Amniotic epithelial cell (primary cell): ENCODE measurements around the gene AGAP1.

Experiments
- DNase-seq: peaks from one replicate; pipeline ENCODE4 v3.0.0-alpha.2; 2010; ENCODE audit warnings: low read depth

Gene AGAP1

GRCh38 chr2:235999011-235999410 lies 505.2 kb downstream of the AGAP1 start:
- DNase-seq = no peak

GRCh38 chr2:236001166-236001828 lies 507.5 kb downstream of the AGAP1 start:
- DNase-seq = no peak

GRCh38 chr2:236001854-236002253 lies 508.0 kb downstream of the AGAP1 start:
- no peak for DNase-seq

GRCh38 chr2:236008006-236008405 lies 514.2 kb downstream of the AGAP1 start:
- no peak for DNase-seq

DNA sequence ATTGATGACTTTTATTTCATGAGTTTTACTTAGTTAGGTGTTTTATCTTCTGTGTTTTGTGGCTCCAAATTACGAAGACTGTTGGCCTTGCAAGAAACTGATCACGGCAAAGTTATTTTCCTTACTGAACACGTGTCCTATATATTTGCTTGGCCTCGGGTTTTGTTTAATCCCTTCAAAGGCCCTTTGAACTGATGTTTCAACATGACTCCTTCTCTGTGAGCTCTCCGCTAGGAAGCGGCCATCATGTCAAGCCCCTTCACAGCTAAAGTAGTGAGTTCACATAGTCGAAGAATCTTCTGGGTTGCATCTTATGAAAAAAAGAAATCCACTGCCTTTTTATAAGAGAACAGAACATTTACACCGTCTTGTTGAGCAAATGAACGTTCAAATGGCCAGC lies 515.0 kb downstream of the AGAP1 start:
- DNase-seq = no peak

DNA sequence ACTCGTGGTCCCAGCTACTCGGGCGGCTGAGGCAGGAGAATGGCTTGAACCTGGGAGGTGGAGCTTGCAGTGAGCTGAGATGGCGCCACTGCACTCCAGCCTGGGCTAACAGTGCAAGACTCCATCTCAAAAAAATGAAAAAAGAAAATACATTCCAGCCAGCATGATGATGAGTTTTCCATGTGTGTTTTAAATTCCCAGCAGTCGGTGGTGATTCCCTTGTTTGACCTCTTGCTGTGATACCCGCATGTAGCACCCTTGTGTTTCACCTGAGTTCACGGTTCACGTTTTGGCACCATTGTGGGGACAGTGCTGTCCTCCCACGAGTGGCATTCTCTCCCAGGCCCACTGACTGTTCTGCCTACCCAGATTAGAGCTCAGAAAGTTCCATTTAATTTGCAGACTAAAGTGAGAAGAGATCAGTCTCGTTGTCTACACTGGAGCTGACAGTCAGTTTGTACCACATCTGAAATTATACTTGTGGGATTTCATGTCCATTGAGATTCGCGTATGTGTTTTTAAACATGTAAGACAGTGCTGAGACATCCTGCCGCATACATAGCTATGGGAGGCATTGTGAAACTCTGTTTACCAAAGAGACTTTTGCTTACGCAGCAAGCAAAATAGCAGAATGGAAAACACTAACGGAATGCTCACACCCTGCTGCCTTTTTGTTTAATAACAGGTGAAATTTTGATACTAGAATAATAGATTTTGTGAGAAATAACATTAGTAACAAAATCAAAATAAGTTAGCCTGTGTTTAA lies 517.3 kb downstream of the AGAP1 start:
- DNase-seq = peak; percentile 34

DNA sequence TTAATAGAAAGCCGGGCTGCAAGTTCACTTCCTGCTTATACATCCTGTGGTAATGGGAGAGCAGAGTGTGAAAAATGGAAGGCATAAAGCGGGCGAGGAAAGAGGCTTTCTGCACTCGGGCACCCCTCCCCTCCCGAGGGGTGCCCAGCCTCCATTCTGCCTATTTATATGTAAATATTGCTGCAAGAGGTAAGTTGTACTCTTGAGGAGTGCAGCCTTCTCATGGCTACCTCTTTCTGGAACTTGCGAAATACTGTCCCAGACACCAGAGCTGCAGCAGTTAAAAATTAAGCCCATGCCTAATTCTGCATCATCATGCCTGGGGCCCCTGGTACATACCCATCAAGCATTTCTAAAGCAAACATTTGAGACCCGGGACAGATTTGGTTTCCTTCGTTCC lies 518.3 kb downstream of the AGAP1 start:
- DNase-seq = no peak

DNA sequence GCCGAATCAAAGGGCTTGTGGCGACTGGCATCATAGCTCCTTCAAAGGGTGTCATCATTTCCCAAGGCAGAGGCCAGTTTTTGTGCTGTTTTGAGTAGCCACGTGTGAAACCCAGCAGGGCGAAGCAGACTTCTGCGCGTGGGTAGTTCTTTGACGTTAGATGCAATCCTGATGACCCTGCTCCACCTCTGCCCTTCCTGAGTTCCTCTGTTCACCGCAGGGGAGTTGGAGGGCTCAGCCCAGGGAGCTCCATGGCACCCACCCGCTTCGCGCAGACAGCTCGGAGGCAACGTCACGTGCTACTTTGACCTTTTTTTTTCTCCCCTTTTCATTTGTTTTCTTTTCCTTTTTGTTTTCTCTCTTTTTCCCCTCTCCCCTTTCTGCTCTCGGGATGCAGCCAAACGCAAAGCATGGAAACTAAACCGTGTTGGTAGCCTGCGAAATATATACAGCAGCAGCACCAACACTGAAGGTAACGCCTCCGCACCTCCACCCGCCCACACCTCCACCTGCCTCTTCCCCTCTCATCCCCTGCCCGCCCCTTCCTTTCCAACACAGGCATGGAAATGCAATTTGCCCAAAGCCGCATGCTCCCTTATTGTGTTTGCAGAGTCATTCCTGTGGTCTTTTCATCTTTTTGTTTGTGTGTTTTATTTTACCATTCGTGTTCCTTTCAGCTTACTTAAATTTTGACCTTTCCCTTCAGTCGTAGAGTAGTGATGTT lies 520.7 kb downstream of the AGAP1 start:
- DNase-seq = no peak

- DNase-seq = no peak
These were observed 521.3 kb downstream of the AGAP1 start for GRCh38 chr2:236015171-236015570.

DNA sequence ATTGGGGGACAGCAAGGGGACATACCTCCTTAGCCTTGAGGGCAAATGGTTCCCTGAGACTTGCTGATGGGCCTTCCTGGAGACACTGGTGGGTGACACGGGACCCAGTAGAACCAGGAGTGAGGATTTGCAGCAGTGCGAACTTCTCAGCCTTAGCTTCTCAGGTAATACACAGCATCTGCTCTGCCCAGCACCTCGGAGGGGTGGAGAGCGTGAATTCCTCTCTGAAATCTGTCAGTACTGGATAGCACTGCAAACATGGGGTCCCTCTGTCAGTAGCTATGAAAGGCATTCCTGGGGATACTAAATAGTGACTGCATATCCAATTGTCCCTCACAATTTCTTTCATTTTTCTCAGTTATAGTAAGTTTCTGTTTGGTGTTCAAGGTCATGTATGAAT lies 522.7 kb downstream of the AGAP1 start:
- DNase-seq = no peak

- no peak for DNase-seq
These were observed 523.6 kb downstream of the AGAP1 start for GRCh38 chr2:236017446-236017845.

GRCh38 chr2:236019434-236019833 lies 525.6 kb downstream of the AGAP1 start:
- DNase-seq = no peak

GRCh38 chr2:236021499-236022057 lies 527.7 kb downstream of the AGAP1 start:
- DNase-seq = no peak

DNA sequence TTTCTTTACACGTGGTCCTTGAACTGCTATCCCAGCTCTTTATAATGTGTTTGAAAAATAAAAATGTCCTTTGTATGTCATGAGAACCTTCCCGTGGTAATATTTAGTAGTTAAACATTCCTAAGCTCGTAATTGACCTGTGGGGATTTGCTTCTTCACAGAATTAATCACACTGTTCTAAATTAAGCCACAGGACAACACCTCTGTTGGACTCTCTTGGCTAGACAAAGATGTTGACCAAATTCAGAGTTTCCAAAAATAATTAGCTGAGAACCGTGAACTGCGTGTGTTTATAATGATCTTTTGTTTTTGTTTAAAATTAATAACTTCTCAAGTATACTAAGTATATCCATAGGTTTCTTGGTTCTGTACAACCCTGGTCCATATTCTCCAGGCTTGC lies 528.3 kb downstream of the AGAP1 start:
- no peak for DNase-seq

DNA sequence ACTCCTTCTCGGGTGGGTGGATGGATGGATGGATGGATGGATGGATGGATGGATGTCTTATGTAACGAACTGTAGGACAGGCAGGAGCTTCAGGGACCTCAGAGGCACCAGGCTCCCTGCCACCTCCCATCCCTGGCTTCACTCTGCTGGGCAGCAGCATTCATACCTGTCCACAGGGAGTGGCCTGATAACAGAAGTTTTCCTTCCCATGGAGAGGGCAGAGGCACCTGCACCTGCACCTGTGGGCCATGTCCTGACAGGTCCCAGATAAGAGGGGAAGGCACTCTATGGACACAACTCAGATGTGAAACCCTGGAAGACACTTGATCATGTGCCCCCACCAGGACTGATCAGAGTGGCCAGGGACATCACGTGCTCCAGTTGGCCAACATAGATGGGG lies 532.0 kb downstream of the AGAP1 start:
- DNase-seq = no peak

DNA sequence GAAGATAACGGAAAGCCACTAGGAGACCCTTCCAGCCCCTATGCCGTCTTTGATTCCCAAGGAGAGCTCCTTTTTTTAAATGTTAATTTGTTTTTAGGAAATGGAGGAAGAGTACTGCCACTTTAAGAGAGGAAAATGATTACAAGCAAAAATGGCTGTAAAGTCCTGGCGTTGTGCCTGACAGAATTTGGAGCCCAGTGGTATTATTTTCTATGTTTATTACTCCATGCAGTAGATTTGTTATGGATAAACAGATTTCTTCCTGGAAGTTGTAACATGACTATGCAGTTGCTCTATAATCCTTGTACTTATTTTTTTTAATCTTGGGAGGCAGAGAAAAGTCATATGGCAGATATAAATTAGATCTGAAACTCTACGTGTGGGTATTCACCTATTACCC lies 533.0 kb downstream of the AGAP1 start:
- no peak for DNase-seq

DNA sequence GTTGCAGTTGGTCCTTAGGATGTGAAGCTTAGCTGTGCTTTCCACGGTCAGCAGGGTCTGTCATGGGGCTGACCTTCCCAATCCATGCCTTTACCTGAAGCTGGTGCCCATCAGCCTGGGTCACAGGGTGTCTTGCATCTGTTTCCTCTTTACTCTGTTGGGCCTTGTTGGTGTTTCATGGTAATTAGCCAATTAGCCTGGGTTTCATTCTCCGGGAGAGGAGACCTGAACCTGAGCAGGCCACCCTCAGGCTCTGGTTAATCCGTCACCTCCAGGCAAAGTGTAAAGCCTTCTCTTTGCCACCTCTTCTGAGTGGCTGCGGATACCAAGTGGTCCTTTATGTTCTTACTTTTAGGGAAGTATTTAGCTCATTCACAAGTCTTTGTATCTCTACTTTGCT lies 534.2 kb downstream of the AGAP1 start:
- DNase-seq = no peak

DNA sequence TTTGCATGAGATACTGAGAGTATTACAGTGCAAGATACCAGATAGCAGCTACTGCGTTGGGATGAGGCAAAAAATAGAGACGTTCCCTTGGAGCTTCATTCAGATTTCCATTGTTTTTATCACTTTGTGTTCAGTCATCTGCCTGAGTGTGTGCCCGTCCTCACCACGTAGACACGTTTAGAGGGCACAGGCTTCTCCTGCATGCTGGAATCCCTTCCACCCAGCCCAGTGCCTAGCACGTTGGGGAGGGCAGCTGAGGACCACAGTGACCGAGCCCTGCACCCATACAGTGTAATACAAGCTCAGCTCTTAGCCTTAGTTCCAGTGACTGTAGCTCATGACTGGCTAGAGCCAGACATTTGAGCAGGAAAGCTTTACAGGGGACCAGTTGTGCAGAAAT lies 539.6 kb downstream of the AGAP1 start:
- DNase-seq = no peak

- DNase-seq = no peak
These were observed 541.1 kb downstream of the AGAP1 start for GRCh38 chr2:236034974-236035373.

DNA sequence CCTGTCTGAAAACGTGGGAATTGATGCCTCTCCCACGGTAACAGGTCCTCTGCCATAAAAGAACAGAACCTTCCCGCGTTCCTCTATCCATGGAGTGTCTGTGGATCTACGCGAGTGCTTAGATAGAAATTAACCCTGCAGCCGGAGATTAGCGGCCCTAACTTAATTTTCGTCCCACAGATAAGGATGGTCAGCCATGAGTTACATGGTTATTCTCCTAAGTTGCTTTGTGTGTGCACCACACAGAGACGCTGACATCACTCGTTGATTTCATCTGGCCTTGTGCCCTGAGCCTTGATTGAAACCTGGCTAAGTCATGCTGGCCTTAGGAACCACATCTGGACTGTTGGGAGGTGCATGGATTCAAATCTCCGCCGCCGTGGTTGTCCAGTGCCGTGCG lies 542.2 kb downstream of the AGAP1 start:
- DNase-seq = no peak

- no peak for DNase-seq
These were observed 544.3 kb downstream of the AGAP1 start for GRCh38 chr2:236038096-236038495.

- no peak for DNase-seq
These were observed 546.9 kb downstream of the AGAP1 start for GRCh38 chr2:236040600-236041328.
